GM18505 (cell line): ENCODE data around the gene WSCD1.

ENCODE experiments used
- ATAC-seq: cut with Tn5 transposase; IDR thresholded peaks from one replicate; pipeline ENCODE4 v1.9.1; 2021; ENCODE audit not compliant: unreplicated experiment
- POLR2A ChIP-seq: IDR thresholded peaks from 4 replicates; pipeline ENCODE4 v1.6.1; 2011; ENCODE audit warnings: borderline replicate concordance; ENCODE audit not compliant: insufficient read depth, insufficient read length; ENCODE audit errors: extremely low read depth

Gene WSCD1

GRCh38 chr17:6067060-6067459 lies 3.1 kb upstream of the WSCD1 start:
- TF ChIP-seq POLR2A, result no peak
- no peak for ATAC-seq

- no peak for TF ChIP-seq POLR2A
- no peak for ATAC-seq
These were observed 292 bp downstream of the WSCD1 start for GRCh38 chr17:6070430-6070912.

- TF ChIP-seq POLR2A, result no peak
- no peak for ATAC-seq
These were observed 833 bp downstream of the WSCD1 start for GRCh38 chr17:6070913-6071511.

- no peak for ATAC-seq
- no peak for TF ChIP-seq POLR2A
These were observed 1.4 kb downstream of the WSCD1 start for GRCh38 chr17:6071528-6072065.

GRCh38 chr17:6072157-6072556 lies 2.0 kb downstream of the WSCD1 start:
- ATAC-seq, result no peak
- no peak for TF ChIP-seq POLR2A

GRCh38 chr17:6072611-6073010 lies 2.4 kb downstream of the WSCD1 start:
- no peak for TF ChIP-seq POLR2A
- ATAC-seq, result no peak

- TF ChIP-seq POLR2A, result no peak
- ATAC-seq, result no peak
These were observed 3.4 kb downstream of the WSCD1 start for GRCh38 chr17:6073620-6074019.

- ATAC-seq, result no peak
- no peak for TF ChIP-seq POLR2A
These were observed 4.9 kb downstream of the WSCD1 start for GRCh38 chr17:6075050-6075449.

GRCh38 chr17:6075845-6076244 lies 5.7 kb downstream of the WSCD1 start:
- no peak for TF ChIP-seq POLR2A
- ATAC-seq, result no peak

GRCh38 chr17:6077752-6078151 lies 7.6 kb downstream of the WSCD1 start:
- TF ChIP-seq POLR2A, result no peak
- ATAC-seq, result no peak

- no peak for TF ChIP-seq POLR2A
- ATAC-seq, result no peak
These were observed 8.3 kb downstream of the WSCD1 start for GRCh38 chr17:6078458-6078871.

- TF ChIP-seq POLR2A, result no peak
- ATAC-seq, result no peak
These were observed 9.1 kb downstream of the WSCD1 start for GRCh38 chr17:6079155-6079888.

- no peak for ATAC-seq
- no peak for TF ChIP-seq POLR2A
These were observed 9.8 kb downstream of the WSCD1 start for GRCh38 chr17:6079960-6080359.

GRCh38 chr17:6080711-6081430 lies 10.7 kb downstream of the WSCD1 start:
- TF ChIP-seq POLR2A, result no peak
- no peak for ATAC-seq

GRCh38 chr17:6082335-6082734 lies 12.2 kb downstream of the WSCD1 start:
- no peak for TF ChIP-seq POLR2A
- no peak for ATAC-seq
